ENCODE measurements around the gene AGO3.

AGO3 gene

DNA sequence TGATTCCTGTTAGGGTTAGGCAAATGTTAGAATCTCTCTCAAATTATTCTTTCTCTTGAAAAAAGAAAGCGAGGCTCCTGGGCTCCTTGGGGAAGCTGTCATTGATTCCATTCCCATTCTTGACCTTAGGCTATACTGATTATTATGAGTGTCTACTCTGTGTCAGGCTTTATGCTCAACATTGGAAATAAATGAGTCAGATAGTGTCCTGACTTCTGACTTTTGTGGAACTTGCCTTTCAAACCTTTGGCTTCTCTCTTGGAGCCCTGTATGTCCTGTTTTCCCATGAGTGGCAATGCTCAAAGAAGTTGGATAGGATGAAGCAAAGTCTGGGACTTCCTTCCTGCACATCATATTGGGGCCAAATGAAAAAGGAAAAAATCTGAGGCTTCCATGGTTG lies 36.2 kb upstream of the AGO3 start:
- TF ChIP-seq, protein P1, sequence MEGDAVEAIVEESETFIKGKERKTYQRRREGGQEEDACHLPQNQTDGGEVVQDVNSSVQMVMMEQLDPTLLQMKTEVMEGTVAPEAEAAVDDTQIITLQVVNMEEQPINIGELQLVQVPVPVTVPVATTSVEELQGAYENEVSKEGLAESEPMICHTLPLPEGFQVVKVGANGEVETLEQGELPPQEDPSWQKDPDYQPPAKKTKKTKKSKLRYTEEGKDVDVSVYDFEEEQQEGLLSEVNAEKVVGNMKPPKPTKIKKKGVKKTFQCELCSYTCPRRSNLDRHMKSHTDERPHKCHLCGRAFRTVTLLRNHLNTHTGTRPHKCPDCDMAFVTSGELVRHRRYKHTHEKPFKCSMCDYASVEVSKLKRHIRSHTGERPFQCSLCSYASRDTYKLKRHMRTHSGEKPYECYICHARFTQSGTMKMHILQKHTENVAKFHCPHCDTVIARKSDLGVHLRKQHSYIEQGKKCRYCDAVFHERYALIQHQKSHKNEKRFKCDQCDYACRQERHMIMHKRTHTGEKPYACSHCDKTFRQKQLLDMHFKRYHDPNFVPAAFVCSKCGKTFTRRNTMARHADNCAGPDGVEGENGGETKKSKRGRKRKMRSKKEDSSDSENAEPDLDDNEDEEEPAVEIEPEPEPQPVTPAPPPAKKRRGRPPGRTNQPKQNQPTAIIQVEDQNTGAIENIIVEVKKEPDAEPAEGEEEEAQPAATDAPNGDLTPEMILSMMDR (IDR thresholded peaks at IDR 0.05; ENCODE audit: extremely low read depth, missing control alignments) = no peak
- DNase-seq (ENCODE audit: low spot score) = no peak

DNA sequence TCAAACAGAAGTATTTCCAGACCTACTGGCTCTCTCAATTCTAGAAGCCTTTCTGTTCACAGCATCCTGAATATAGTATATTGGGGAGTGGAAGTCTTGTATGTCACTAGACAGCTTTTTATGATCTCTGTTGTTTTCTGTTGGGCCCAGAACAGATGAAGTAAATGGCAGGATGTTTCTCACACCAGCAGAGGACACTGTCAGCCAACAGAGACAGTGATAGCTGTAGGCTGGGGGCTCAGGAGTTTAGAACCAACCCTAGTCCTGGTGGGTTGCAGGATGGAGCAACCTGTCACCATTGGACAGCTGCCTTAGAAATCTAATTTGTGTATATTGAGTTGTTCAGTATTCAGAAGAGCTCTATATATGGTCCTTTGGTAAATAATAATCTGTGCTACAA lies 31.0 kb upstream of the AGO3 start:
- TF ChIP-seq, protein P1 (IDR thresholded peaks at IDR 0.05; ENCODE audit: extremely low read depth, missing control alignments) = no peak
- no peak for DNase-seq (ENCODE audit: low spot score)

DNA sequence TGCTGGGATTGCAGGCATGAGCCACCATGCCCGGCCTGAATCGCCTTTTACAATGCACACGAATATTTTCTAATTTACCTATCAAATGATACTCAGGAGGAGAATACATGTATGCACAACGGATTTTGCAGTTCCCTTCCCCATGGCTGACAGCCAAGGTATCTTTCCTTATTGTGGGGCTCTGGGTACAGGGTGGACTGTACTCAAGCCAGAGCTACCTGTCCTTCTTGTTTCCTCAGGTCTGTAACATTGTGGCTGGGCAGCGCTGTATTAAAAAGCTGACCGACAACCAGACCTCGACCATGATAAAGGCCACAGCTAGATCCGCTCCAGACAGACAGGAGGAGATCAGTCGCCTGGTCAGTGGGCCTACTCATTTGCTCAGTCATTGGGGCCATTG lies 29.7 kb upstream of the AGO3 start:
- TF ChIP-seq, protein P1 (IDR thresholded peaks at IDR 0.05; ENCODE audit: extremely low read depth, missing control alignments) = no peak

DNA sequence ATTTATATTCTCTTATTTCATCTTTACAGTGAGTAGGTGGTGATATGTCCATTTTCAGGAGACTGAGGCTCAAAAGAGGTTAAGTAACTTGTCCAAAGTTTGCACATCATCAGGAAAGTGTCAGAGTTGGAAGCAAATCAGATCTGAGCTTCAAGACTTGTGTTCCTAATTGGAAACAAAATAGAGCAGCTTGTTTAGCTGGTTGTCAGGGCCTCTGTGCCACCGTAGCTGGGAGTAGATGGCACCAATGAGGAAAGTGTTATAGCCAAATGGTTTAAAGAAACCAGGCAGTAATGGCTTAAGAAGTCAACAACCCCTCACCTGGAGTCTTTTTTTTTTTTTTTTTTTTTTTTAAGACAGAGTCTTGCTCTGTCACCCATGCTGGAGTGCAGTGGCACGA lies 28.2 kb upstream of the AGO3 start:
- DNase-seq (ENCODE audit: low spot score) = no peak
- TF ChIP-seq, protein P1 (IDR thresholded peaks at IDR 0.05; ENCODE audit: extremely low read depth, missing control alignments) = no peak

More for the DNA sequence above, 29.7 kb upstream of the AGO3 start:
- no peak for DNase-seq (ENCODE audit: low spot score)

DNA sequence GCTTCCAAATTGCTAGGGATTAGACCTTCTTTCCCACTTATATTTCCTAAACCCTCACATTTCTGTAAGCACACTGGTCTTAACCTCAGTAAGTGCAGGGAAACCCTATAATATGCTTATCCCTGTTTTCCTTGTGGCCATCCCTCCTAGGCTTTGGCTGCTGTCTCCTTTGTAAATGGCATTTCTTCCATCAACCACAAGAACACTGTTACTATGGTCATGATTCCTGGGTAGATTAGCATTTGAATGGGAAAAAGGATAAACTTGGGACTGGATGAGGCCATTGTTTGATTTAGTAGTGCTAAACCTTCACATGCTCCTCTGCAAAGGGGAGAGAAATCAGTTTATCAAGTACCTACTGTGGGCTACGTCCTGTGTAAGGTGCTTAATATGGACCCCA lies 16.2 kb upstream of the AGO3 start:
- TF ChIP-seq, protein P1 (IDR thresholded peaks at IDR 0.05; ENCODE audit: extremely low read depth, missing control alignments) = no peak
- no peak for DNase-seq (ENCODE audit: low spot score)

DNA sequence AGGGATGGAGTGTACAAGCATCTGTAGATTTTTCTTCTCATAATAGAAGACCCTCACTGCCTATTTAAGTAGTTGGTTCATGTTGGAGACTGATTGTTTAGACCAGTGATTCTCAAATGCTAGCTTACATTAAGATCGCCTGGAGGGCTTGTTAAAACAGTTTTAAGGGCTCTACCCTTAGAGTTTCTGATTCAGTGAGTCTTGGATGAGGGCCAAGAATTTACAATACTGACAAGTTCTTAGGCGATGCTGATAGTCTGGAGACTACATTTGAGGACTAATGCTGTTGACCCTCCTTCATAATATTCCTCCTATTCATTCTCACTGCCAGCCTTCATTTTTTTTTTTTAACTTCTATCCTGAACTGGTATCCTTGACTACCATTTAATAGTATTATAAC lies 15.2 kb upstream of the AGO3 start:
- DNase-seq (ENCODE audit: low spot score) = no peak
- TF ChIP-seq, protein P1 (IDR thresholded peaks at IDR 0.05; ENCODE audit: extremely low read depth, missing control alignments) = no peak

DNA sequence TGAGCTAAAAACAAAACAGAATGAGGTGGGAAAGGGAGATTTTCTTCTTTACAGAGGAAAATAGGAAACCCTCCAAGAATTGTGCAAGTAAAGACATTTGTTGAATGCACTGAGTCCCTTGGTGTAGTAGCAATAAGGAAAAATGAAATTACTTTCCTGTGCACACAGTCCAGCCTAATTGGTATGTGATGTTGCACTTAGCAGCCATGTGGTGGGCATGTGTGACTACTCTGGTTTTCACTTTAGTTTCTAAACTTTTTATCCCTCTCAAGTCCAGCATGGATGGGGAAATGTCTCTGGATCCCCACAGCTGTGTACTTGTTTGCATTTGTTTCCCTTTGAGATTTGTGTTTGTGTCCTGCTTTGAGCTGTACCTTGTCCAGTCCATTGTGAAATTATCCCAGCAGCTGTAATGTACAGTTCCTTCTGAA lies 7.1 kb upstream of the AGO3 start:
- no peak for DNase-seq (ENCODE audit: low spot score)
- TF ChIP-seq, protein P1 (IDR thresholded peaks at IDR 0.05; ENCODE audit: extremely low read depth, missing control alignments) = no peak

Data from GM20000 (cell line).